ENCODE data around the gene NSFL1C.

- TF ChIP-seq POLR2A (IDR thresholded peaks at IDR 0.05; ENCODE audit: low read depth, low read length) = no peak
- TF ChIP-seq CEBPB (IDR thresholded peaks at IDR 0.05; ENCODE audit: low read depth, low read length) = no peak
- TF ChIP-seq RFX5 (IDR thresholded peaks at IDR 0.05; ENCODE audit: low read depth, low read length) = no peak
- no peak for TF ChIP-seq CTCF (conservative IDR thresholded peaks at IDR 0.05; ENCODE audit: low read depth, low read length)
Measured at GRCh38 chr20:1472556-1473245, 6.1 kb upstream of the NSFL1C start.
